NCI-H345 treated with DMSO at 0.1 percent for 48 hours (cell line): ENCODE data around the gene KRT76.

Experiments
- DNase-seq: peaks from one replicate; lab custom pipeline; 2025; ENCODE audit not compliant: unreplicated experiment; lab: John Stamatoyannopoulos, UW

Gene KRT76

DNA sequence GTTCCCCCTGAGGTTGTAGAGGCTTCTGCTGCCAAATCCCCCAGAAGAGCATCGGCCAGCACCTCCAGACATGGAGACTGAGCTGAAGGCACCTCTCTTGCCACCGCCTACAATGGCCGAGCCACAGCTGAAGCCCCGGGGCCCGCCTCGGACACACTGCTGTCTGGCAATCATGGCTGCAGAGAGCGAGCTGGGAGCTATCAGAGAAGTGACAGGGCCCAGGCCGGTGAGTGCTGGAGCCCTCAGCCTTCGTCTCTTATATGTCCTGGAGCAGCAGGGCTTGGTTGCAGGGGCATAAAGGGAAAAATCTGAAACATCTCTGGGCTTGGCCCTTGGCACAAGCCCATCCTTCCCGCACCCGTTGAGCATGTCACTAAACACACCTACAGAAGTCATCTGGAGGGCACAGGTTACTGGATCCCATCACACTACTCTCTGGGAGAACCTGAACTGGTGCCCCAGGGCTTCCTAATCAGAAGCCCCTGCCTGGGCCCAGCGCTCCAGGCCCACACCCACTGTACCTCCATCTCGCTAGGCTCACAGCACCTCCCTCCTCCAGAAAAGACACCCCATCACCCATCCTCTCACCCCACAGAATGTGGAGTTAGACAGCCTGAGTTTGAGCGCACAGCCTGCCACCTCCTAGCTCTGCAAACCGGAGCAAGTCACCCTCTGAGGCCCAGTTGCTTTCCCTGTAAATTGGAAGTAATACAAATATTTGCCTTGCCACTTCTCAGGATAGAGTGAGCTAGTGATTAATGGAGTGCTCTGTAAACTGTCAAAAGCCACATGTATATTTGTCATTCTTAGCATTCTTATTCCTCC is 37.0 kb upstream of the KRT76 start, which contains the start of gene KRT4:
Gene KRT4, minus strand, starts transcription at position 232 of the 825 bp plus-strand sequence. Its CDS starts 58 bp downstream, at position 174.
- DNase-seq, result no peak

DNA sequence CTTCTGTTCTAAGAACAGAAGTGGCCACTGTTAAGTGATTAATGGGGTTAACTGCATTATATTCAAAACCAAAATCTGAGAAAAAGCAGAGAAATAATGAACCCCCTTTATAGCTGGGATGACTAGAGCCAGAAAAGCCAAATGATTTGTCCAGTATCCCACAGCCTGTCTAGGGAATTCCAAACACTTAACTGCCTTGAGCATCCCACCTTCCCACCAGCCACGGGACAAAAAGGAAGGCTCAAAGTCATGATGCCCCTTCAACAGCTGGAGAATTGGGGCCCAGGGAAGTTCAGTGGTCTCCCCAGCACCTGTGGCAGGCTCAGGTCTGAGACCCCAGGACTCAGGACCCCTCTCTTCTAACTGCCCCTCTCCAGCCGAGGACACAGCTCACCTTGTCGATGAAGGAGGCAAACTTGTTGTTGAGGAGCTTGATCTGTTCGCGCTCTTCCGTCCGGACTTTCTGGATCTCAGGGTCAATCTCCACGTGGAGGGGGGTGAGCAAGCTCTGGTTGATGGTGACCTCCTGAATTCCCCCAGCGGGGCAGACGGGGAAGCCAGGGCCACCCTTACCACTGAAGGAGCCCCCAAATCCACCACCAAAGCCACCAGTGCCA is 36.2 kb upstream of the KRT76 start:
- DNase-seq, result no peak

DNA sequence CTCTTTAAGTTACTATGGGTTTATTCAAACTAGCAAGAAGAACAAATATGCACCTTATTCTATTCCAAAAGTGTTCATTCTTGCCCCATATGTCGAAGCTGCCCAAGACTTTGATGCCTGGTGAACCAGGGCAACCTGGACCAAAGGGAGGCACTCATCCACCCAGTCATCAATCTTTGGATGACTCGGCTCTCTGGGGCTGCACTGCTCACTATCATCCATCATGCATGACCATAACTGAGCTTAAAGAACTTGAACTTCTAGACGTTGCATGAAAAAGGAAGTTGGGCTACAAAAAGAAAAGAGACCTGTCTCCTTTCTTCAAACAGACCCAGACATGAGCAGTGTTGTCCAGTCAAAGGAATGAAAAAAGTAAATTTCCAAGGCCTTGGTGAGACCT is 35.6 kb upstream of the KRT76 start:
- DNase-seq, result no peak

DNA sequence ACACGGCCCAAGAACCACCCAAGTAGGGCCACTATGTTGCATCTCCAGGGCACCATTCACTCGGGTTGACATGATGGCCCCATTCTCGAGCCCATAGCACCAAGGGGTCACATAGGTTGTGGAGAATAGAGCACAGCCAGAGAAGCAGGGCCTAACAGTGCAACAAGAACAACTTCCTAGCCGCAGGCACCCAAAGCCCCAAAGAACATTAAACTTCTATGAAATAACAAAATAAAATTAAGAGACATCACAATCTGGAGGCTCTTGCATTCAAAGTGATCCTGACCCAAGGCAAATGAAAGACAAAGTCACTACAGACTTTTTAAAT is 34.9 kb upstream of the KRT76 start:
- no peak for DNase-seq

DNA sequence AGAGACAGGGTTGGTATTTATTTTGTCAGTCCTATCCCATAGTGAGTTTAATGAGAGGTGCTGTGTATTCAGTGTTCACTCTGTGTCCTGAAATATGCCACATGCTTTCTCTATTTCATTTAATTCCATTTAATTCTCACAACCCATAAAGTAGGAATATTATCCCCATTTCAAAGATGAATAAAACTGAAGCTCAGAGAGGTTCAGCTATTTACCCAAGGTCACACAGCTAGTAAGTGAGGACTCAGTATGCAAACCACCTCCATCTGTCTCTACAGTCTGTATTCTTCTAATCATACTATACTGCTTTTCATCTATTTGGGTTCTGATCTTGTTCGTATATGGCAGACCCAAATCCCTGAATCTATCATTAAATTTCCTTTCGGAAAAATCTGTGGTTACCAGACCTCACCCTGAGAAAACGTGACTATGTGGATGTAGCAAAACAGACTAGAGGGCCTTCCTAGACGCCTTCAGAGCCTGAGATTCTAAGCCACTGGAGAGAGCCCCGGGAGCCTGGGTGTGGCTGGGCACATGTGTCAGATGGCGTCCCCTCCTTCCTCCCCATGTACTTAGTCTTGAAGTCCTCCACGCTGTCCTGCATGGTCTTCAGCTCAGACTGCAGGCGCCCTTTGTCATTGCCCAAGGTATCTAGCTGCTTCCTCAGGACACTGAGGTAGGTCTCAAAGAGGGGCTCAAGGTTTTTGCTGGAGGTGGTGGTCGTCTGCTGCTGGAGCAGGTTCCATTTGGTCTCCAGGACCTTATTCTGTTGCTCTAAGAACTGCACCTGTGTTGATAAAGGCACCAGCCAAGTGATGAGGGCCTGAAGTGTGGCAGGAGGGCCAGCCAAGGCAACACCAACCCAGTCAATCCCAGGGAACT is 34.3 kb upstream of the KRT76 start:
- DNase-seq, result no peak

DNA sequence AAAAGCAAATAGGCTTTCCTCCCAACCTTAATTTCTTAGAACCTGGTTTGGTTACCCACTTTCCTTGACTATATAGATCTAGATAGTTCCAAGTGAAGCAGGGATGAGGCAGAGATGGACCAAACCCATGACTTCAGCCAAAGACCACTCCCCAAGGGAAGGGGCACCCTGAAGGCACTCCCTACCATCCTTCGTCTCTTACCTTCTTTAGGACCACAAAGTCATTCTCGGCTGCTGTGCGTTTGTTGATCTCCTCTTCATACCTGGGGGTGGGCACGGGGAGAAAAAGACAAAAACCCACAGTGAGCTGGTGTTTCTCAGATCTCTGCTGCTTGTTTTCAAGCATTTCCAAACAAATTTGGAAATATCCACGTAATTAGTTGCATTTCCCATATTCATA is 33.4 kb upstream of the KRT76 start:
- DNase-seq, result no peak

DNA sequence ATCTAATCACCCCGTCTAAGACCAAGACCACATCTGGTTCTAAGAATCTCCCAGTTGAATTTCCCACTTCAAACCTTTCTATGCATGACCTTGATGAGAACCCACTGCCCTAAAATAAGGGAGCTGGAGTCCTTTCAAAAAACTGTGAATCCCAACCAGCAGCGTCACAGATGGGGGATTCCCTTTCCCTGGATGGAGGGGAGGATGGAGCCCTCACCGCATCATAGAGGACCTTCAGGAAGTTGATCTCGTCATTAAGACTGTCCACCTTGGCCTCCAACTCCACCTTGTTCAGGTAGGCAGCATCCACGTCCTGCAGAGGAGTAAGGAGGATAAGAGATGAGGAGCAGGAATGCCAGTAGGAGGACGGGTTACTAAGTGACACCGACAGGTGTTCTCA is 32.0 kb upstream of the KRT76 start:
- no peak for DNase-seq

DNA sequence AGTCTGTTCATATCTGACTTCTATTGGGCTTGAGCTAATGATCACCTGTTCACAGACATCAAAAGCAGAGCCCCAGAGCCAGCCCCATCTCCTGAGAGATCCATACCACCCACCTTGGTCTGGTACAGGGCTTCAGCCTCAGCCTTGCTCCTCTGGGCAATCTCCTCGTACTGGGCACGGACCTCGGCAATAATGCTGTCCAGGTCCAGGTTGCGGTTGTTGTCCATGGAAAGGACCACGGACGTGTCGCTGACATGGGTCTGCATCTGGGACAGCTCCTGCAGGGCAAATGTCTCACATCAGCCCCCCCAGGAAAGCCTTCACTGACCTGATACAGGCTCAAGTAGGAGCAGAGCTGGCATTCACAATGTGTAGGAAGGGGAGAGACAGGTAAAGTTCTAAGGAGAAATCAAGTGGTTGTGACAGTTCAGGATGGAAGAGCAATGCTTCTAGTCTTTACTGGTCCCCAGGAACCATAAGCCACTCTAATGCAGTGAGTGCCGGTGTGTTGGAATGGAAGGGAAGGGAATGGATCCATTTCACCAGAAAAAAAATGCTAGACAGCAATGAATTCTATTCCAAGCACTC is 31.5 kb upstream of the KRT76 start:
- no peak for DNase-seq

DNA sequence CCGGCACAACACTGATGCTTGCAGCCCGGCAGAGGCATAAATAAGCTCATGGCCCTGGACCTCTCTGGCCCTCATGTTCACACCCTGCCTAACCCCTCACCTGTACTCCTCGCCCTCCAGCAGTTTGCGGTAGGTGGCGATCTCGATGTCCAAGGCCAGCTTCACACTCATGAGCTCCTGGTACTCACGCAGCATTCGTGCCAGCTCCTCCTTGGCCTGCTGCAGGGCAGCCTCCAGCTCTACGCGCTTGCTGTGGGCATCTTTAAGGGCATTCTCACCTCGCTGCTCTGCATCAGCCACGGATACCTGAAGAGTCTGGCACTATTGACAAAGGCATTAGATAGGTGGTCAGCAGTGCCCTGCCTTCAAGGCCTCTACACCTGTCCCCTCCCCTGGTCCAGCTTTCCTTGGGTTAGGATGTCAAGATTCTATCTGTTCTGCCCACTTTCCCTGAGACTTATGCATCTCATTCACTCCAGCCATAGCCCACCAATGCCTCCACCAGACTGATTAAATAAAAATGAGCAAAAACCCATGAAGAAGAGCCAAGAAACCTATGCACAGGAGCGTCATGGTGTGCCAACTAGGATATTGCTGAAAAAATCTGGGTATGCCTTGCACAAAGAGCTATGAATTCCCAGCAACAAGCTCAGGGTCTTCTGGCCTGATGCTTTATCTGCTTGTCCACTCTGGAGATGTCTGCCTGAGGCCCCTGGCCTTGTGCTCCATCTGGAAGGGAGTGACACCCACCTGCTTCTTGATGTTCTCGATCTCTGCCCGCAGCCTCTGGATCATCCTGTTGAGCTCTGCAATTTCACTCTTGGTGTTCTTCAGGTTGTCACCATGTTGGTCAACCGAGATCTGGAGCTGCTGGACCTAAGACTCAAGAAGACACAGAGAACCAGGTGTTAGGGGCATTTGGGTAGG is 30.7 kb upstream of the KRT76 start:
- no peak for DNase-seq

DNA sequence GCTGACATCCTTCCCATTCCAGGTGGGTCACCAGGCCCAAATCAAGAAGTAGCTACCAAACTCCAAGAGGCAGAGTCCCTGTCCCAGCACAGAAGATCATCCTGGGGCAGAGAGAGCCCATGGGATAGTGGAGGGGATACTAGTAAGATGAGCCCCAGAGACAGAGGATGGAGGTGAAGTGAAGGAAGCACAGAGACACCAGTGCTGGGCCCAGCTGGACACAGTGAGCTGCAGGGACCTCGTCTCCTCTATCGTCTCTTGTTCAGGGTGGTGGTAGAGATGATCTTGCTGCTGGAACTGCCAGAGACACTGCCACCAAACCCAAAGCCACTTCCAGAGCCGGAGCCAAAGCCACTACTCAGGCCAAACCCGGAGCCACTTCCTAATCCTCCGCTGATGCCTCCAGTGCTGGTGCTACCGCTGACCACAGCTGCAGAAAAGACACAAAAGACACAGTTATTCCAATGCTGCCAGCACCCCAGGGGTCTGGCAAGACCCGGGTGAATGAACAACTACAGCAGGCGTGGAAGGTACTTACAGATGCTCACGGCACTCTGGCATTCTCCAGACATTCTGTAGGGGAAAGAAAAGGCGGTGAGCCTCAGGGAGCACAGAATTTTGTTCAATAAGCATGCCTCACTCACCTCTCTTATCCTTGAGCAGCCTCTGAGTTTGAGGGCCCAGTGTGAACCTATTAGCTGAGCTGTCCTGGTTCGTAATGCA is 29.8 kb upstream of the KRT76 start:
- no peak for DNase-seq

DNA sequence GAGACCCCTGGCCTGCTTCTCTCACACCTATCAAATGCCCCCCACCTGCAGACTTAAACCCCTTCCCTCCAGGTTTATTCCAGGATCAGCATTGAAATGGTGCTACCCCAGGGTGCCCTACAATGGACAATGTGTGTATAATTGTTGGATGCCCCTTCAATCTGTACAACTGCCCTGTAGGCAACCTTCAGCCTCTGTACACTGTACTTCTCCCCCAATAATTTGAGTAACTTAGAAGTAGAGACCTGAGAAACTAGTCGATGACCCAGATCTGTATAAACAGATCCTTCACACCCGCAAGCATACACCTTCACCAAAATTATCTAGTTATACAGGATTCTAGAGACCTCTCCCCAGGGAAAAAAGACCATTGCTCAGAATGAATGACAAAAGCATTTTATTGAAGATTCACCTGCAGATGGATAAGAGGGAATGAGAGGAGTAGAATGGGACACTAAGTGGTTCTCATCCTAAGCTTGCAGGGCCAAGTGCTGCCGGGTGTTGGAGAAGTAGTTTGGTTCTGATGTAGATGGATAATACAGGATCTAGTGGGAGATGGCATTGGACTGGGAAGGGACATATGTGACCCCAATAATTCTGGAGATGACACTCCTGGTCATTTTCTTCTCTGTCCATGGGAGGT is 29.1 kb upstream of the KRT76 start:
- DNase-seq, result no peak

DNA sequence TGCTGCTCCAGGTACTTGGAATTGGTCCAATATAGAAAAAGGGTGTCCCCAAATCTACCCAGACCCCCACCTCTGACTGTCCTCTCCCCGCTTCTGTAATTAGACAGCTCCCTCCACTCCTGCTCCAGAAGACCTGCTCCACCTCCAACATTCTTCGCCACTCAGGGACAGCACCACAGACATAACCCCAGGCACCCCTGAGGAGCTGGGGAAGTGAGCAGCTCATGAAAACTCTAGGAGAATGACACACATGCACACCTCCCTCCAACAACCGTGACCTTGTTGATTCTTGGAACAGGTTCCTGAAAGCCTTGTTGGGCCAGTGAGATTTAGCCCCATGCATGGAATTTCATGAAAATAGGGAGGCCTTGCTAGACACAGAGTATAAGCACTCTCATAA is 28.6 kb upstream of the KRT76 start:
- no peak for DNase-seq

DNA sequence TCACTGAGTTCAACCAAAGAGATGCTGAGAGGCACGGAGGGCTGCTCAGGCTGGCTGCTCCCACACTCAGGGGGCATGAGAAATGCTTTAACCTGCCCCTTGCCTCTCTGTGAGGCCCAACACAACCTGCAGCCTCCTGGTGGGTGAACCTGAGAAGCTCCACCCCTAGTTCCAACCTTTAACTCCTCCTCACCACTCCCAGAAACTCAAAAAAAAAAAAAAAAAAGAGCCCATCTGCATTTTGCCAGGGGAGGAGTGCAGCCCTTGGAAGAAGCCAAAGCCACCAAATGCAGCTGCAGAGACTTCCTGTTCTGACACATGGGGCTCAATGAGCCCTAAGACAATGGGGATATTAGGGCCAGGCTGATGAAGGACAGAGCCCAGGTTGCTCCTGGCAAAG is 27.9 kb upstream of the KRT76 start:
- no peak for DNase-seq

DNA sequence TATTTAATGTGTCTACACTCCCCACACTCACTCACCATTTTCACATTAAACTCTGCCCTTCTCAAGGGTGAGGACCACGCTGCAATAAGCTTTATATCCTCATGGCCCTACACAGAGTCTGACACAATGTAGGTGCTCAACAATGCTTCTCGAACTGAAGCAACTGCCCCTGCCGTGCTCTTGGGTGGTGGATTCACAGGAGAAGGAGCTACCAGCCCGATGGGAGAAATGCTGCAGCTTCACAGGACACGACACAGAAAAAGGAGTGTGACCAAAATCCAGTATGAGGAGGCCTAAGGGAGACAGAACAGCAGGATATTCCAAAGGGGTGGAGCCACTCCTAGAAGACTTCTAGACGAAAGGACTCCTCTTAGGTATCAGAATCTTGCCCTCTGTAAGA is 25.3 kb upstream of the KRT76 start:
- no peak for DNase-seq

DNA sequence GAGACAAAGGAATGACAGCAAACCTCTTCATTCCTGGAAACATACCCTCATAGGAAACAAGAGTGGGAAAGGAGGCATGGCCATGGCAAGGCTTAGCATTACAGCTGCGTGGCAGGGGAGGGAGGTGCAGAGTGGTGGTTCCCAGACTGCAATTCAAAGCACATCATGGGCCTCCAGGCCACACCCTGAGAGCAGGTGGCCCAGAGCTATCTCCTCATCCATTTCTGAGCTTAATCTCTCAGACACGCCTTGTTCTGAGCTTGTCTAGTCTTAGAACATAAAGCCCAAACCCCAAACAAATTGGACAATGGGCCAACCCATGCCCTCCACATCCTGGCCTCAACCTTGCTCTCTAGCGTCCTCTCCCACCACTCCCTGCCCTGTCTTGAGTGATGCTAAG is 24.6 kb upstream of the KRT76 start:
- no peak for DNase-seq

DNA sequence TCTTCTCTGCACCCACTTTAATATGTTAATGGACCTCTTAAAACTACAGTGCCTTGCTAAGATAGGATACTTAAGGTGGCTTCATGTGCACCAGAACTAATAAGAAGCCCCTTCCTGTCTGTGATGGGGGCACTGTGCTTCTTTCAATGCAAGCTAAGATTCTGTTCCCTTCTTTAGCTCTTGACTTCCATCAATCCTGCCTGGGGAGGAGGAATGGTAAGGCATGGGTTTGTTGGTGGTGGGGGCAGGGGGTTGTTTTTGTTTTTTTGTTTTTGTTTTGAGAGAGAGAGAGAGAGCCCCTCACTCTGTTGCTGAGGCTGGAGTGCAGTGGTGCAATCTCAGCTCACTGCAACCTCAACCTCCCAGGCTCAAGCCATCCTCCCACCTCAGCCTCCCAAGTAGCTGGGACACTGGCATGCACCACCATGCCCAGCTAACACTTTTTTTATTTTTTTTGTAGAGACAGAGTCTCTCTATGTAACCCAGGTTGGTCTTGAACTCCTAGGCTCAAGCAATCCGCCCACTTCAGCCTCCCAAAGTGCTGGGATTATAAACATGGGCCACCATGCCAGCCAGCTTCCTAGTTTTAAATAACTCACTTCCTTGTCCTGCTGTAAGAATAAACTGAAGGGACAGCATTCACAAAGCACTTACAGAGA is 23.2 kb upstream of the KRT76 start:
- DNase-seq, result no peak

DNA sequence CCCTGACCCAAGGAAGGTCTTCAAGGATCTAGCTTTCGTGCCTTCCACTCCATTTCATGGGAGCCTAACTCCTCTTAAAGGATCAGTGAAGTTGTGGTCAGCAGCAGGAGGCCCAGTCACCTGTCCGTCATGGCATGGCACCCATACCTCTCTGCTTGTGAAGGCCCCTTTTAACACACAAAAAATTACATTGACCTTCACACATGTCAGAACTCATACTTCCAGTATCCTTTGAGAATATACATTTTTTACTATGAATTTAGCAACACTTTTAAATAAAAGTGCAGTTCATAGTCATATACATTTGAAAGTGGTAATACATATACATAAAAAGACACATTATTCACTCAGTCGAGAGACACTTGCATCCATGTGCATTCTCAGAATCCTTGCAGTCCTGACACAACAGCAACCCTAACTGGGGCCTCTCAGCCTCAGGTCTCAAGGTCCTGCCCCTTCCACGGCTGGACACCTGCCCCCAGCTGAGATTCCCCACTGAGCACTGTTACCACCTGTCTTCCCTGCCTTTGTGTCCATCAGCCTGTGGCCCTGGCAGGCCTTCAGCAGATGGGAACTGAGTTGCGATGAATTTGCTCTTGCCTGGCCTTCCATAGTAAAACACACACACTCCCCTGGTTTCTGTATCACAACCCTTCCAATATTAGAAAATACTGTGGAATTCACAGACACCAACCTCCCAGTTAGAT is 22.5 kb upstream of the KRT76 start:
- DNase-seq, result no peak
